Measurements from ENCODE around the gene MAN1C1.

GRCh38 chr1:25735956-25736529, 119.5 kb downstream of the MAN1C1 start:
- no peak for TF ChIP-seq CTCF (conservative IDR thresholded peaks at IDR 0.05 in 1 of 2, IDR thresholded peaks at IDR 0.05 in 1 of 2; ENCODE audit: extremely low read depth in 1 of 2, insufficient read depth in 1 of 2, low read depth in 1 of 2, low read length in 2 of 2)
- TF ChIP-seq EZH2 (IDR thresholded peaks at IDR 0.05; ENCODE audit: borderline replicate concordance, low read length): no peak
